AG04450 (cell line): Measurements from ENCODE around the gene SUSD4. TPM values are rescaled to one million over a fixed set of nuclear protein-coding genes. Genes with fewer than 3 reads are reported as not detected.

Source experiments
- CTCF ChIA-PET: fragments of 300-600, 350-600 bp; formaldehyde crosslinking; extraction: SDS; loops from one replicate; lab custom pipeline; 2022; ENCODE audit warnings: antibody characterized with exemption, inconsistent platforms; lab: Charles Lee
- POLR2A ChIA-PET: fragments of 350-600 bp; formaldehyde crosslinking; extraction: SDS; loops from one replicate; lab custom pipeline; 2021; ENCODE audit warnings: antibody characterized with exemption, inconsistent platforms; lab: Yijun Ruan, JAX
- DNase-seq: peaks from one replicate; pipeline ENCODE4 v3.0.0-alpha.2; 2011; ENCODE audit warnings: low read depth, low spot score
- H3K27ac ChIP-seq: one replicate; pipeline ENCODE4 v1.5.1; 2012; ENCODE audit warnings: low read depth, low read length, control low read depth
- H3K27me3 ChIP-seq: one replicate; pipeline ENCODE4 v1.6.0; 2012; ENCODE audit warnings: low read length; ENCODE audit not compliant: control insufficient read depth, insufficient read depth
- H3K4me3 ChIP-seq: 2 replicates; pipeline ENCODE4 v1.5.1; 2011; ENCODE audit warnings: mild to moderate bottlenecking, low read depth, low read length, control low read depth
- H3K9me3 ChIP-seq: 2 replicates; pipeline ENCODE4 v1.5.1; 2012; ENCODE audit warnings: low read length; ENCODE audit not compliant: control insufficient read depth, insufficient read depth
- polyA plus RNA-seq: library from polyadenylated mRNA; depleted of rRNA; stranded (reverse); fragments of >200 nt; gene quantifications from 2 replicates; pipeline ENCODE4 v1.2.3, GENCODE V29; 2011
- TF ChIP-seq, protein P1 (sequence below): IDR thresholded peaks from 2 replicates; pipeline ENCODE4 v1.5.1; 2011; ENCODE audit warnings: low read depth, low read length, control low read depth, inconsistent platforms

The SUSD4 gene
- polyA plus RNA-seq, 1 experiment, result 0.29 TPM

DNA sequence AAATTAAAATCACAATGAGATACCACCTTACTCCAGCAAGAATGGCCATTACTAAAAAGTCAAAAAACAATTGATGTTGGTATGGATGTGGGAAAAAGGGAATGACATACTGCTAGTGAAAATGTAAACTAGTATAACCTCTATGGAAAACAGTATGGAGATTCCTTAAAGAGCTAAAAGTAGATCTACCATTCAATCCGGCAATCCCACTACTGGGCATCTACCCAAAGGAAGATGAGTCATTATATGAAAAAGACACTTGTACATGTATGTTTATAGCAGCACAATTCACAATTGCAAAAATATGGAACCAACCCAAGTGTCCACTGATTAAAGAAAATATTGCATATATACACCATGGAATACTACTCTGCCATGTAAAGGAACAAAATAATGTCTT is 37.2 kb downstream of the SUSD4 start:
- Histone ChIP-seq H3K27ac (no peak overlapping the region), H3K4me3 (no peak overlapping the region), H3K9me3 (no peaks in the 10 kb centered on the region), H3K27me3 (peaks cover 3% of the 10 kb centered on the region)
- TF ChIP-seq, protein P1, sequence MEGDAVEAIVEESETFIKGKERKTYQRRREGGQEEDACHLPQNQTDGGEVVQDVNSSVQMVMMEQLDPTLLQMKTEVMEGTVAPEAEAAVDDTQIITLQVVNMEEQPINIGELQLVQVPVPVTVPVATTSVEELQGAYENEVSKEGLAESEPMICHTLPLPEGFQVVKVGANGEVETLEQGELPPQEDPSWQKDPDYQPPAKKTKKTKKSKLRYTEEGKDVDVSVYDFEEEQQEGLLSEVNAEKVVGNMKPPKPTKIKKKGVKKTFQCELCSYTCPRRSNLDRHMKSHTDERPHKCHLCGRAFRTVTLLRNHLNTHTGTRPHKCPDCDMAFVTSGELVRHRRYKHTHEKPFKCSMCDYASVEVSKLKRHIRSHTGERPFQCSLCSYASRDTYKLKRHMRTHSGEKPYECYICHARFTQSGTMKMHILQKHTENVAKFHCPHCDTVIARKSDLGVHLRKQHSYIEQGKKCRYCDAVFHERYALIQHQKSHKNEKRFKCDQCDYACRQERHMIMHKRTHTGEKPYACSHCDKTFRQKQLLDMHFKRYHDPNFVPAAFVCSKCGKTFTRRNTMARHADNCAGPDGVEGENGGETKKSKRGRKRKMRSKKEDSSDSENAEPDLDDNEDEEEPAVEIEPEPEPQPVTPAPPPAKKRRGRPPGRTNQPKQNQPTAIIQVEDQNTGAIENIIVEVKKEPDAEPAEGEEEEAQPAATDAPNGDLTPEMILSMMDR, result no peak
- POLR2A ChIA-PET, result no interaction called here
- DNase-seq, result no peak
- CTCF ChIA-PET, result no interaction called here

DNA sequence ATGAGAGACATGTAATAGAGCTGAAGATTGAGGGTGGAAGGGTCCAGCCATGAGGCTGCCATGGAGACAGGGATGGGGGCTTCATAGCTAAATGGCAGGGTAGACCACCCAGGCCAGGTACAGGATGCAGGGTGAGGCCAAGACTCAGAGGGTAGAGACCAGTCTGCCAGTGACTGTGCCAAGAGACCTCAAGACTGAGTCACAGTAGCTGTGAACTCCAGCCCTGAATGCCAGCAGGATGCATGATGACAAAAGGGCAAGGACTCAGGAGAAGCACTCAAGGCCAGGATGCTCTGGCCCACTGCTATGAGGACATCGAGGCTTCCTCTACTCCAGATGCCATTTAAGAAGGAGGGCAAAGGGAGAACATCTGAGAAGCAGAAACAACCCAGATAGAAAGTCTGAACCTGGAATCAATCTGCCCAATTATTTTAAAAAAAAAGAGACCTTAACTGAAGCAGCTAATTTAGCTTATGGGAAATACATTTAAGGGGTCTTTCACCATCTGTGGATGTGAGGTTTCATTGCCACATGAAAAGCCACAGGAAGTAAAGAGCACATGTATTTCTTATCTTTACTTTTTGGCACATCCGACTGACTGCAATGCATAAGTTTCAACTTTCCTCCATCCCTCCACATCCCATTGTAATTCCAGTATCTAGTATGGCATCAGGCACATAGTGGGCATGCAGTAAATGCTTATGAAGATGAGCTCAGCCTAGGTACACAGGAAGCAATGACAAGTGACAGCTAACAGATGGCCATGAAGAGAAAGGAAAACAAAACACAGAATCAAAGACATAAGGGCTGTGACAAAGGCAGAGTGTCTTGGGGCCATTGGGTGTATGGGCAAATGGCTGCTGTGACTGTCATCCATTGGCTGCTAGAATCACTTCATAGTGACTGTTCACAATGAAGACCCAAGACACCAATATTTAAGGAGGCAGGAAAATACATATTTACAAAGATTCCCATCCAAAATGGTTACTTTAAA is 40.2 kb downstream of the SUSD4 start:
- CTCF ChIA-PET, result interaction anchor here (1.0 kb wide), 1 partner anchor 190 kb away, joined by 3 read pairs; no protein-coding TSS in a partner anchor
- no peak overlapping the region for H3K27ac ChIP-seq
- peaks cover 16% of the 10 kb centered on the region for H3K27me3 ChIP-seq
- no peak for DNase-seq
- POLR2A ChIA-PET, result no interaction called here
- H3K9me3 ChIP-seq, result no peaks in the 10 kb centered on the region
- H3K4me3 ChIP-seq, result no peak overlapping the region
- TF ChIP-seq, protein P1, result no peak

DNA sequence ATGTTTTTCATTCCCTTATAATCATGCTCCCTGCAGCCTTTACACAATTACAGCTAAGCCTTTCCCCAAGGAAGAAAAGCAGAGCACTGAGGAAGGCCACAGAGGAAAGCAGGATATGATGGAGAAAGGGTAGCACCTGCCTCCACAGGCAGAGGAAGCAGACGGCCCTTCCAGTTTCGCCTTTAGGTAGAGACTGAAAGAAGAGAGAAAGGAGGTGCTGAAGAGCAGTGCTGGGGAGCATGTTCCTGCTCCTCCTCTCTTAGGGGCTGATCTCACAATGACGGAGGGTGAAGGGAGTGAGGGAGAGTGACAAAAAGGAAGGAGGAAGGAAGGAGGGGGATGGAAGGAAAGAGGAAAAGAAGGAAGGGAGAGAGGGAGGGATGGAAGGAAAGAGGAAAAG is 41.1 kb downstream of the SUSD4 start:
- TF ChIP-seq, protein P1, result no peak
- ChIA-PET CTCF (no interaction called here), POLR2A (no interaction called here)
- Histone ChIP-seq H3K4me3 (no peak overlapping the region), H3K27me3 (peaks cover 16% of the 10 kb centered on the region), H3K27ac (no peak overlapping the region), H3K9me3 (no peaks in the 10 kb centered on the region)
- DNase-seq, result no peak

DNA sequence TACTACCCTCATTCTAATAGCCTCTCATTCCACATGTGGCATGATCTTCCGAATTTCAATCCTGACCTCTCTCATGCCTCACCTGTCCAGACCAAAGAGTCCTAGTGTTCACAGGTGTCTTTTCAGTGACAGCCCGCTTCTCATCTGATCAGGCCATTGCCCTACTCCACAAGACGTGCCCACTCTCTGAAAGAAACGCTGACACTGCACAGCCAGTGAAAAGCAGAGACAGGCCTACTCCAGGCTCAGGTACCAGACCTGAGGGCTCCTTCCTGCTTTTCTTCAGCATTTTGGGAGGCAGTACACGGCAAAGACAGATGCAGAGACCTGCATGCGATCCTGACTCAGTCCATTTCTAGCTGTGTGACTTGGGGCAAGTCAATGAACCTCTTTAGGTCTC is 43.0 kb downstream of the SUSD4 start:
- POLR2A ChIA-PET, result no interaction called here
- Histone ChIP-seq H3K27ac (no peak overlapping the region), H3K27me3 (peaks cover 16% of the 10 kb centered on the region), H3K9me3 (no peaks in the 10 kb centered on the region), H3K4me3 (no peak overlapping the region)
- TF ChIP-seq, protein P1, result no peak
- no peak for DNase-seq
- CTCF ChIA-PET, result no interaction called here
